NCI-H146 (cell line): Measurements from ENCODE around the gene UBE3B.
A peak's percentile ranks its signal among the peaks of the same experiment; 100 is the strongest.

Experiments used
- DNase-seq: peaks from one replicate; lab custom pipeline; 2025; lab: John Stamatoyannopoulos, UW

Gene UBE3B

GRCh38 chr12:109532721-109533486 lies 55.5 kb downstream of the UBE3B start:
- DNase-seq = no peak

DNA sequence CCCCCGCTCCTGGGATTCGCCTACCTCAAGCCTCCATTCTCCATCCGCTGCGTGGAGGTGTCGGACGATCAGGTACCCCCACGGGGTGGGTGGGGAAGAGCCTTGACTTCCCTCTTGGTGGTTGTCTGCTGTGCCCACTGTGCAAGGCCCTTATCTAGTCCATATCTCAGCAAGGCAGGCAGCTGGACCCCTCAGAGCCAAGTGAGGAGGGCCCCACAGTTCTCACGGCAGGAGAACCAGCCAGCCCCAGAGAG lies 56.0 kb downstream of the UBE3B start:
- no peak for DNase-seq

GRCh38 chr12:109534456-109534855 lies 57.0 kb downstream of the UBE3B start:
- DNase-seq = no peak

DNA sequence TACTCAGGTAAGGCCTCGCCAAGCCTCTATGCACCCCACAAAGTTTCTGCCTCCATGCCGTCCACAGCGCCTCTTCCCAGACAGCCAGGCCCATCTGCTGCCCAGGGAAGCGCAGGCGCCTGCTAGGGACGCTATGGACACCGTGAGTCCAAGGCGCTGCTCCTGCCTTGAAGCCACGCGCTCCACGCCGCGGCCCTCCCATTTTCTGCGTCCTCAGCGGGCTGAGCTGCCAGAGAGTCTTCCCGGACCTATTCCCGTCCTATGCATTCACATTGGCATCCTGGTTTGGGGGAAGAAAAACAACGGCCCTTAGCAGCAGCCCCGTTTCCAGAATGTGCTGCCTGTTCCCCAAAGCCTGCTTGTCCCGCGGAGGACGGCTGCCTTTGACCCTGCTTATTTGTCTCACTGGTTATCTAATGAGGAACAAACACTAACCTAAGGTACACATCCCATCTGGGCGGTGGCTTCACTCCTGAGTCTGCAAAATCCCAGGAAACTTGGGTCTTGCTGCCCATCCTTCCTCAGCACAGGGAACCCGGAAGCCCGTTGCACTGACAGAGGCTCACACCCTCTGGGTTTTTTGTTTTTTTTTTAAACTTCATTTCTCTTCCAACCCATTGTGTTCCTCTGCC lies 57.9 kb downstream of the UBE3B start:
- no peak for DNase-seq

DNA sequence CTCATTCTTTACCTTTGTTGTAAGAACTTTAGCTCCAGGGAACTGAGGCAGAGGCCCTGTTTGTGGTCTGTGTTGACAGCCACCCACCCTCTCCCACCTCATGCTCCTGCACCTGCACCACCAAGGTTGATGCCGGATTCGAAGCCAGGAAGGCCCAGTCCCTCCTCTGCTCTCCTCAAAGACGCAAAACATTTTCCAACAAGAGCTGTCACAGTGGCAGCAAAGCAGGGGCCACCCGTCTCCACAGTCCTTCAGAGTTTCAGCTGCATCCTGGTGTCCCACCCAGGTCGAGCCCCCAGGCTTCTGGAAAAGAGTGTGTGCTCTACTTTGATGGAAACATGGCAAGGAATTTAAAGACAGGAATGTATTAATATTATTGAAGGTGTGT lies 58.4 kb downstream of the UBE3B start:
- no peak for DNase-seq

DNA sequence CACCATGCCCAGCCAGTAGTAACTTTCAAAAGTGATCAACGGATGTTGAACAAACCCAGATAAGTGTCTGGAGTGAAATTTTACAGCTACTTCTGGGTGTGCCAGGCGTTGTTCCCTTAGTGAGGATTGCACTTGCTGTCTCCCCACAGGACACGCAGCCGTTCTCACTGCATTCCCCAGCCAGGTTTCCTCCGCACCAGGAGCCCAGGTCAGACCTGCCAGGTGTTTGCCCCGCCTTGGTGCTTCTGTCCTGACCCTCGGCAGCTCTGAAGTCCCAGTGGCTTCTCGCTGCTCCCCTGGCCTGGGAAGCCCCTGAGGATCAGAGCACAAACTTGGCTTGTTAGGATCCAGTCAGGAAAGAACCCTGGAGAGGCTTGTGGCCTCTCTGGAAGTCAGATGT lies 59.7 kb downstream of the UBE3B start:
- DNase-seq = no peak

GRCh38 chr12:109538191-109538863 lies 60.9 kb downstream of the UBE3B start:
- no peak for DNase-seq

DNA sequence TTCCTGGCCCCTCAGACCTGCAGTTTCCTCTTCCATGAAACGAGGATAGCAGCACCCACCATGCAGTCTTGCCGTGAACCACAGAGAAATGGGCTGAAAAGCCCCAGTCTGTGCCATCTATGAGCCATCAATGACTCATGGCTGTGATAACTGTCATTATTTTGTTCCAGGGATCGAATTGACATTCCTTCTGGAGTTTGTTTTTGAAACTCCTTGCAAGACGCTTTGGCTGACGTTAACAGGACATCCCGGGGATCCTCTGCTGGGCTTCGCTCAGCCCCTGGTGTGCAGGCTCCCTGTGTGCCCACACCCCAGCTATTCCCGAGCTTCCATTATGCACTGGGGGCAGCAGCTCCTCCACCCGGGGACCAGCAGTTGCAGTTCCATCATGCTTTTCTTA lies 62.1 kb downstream of the UBE3B start:
- no peak for DNase-seq

GRCh38 chr12:109540526-109541412 lies 63.3 kb downstream of the UBE3B start:
- no peak for DNase-seq

DNA sequence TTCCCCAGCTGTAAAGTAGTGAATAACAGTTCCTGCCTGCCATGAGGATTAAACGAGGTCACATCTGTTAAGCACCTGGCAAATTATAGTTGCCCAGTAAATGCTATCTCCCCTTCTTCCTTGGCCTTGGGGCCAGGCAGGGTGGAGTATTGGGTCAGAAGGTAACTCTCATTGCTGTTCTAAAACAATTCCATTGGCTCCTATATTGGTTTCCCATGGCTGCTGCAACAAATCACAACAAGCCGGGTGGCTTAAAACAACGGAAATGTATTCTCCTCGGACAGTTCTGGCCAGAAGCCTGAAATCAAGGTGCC lies 63.9 kb downstream of the UBE3B start:
- DNase-seq = no peak

- DNase-seq = no peak
These were observed 64.6 kb downstream of the UBE3B start for GRCh38 chr12:109542014-109542413.

GRCh38 chr12:109542876-109543275 lies 65.4 kb downstream of the UBE3B start:
- DNase-seq = no peak

GRCh38 chr12:109544955-109545531 lies 67.6 kb downstream of the UBE3B start:
- no peak for DNase-seq

GRCh38 chr12:109545826-109546225 lies 68.4 kb downstream of the UBE3B start:
- DNase-seq = no peak

GRCh38 chr12:109547286-109547685 lies 69.9 kb downstream of the UBE3B start:
- no peak for DNase-seq

DNA sequence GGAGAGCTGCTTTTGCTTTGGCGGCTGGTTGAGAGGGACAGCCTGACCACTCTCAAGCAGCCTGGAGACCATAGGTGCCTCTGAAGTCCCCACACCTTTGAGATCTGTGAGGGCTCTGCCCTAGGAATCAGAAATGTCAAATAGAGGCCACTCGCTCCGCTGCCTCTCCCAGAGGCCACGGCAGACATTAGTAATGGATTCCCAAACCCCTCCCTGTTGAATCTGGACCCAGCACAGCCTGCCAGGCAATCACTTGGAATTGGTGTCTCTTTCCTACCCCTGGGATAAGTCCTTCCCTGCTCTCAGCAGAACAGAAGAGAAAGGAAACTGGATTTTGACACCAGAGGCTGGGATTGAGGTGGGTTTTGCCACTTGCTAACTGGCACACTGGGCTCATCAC lies 70.8 kb downstream of the UBE3B start:
- DNase-seq = no peak

- DNase-seq = peak; percentile 29
These were observed 72.3 kb downstream of the UBE3B start for GRCh38 chr12:109549613-109550270.

DNA sequence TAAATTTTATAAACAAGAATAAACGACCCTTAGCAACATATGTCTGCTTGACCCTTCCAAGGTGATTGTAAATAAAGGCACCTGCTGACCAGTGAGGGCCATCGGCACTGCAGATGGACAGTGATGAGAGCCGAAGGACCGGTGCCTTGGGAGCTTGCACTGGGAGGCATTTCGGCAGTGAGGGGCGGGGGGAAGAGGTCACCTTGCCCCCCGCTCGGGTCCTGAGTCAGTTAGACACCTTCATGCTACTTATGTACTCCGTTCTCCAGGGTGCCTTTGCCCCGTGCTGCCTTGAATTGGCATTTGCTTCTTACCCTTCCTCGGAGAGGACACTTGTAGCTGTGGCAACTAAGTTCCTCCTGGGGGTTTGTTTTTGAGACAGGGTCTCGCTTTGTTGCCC lies 72.8 kb downstream of the UBE3B start:
- DNase-seq = peak; percentile 25

GRCh38 chr12:109551108-109551507 lies 73.7 kb downstream of the UBE3B start:
- no peak for DNase-seq

DNA sequence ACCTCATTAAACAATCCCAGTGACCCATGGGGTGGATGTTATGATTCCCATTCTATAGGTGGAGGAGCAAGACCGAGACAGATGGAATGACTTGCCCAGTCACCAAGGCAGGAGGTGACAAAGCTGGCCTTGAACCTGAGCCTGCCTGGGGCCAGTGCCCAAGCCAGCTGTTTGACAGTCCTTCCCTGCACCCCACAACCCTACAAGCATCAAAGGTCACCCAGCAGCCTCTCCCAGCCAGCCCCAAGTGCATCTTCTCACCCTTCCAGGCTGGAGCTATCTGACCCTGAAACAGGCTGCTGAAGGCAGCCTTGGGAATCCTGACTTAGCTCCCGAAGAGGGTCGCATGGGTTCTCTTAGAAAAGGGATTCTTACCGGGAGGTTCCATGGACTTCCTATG lies 75.5 kb downstream of the UBE3B start:
- DNase-seq = no peak

GRCh38 chr12:109553483-109553882 lies 76.0 kb downstream of the UBE3B start:
- no peak for DNase-seq
